GM12801 (cell line): ENCODE results near the gene SNTG2.

Experiments
- CTCF ChIP-seq: IDR thresholded peaks from one replicate; pipeline ENCODE4 v1.5.1; 2011; ENCODE audit warnings: control low read depth; ENCODE audit not compliant: insufficient read length; ENCODE audit errors: extremely low read depth

The SNTG2 gene

DNA sequence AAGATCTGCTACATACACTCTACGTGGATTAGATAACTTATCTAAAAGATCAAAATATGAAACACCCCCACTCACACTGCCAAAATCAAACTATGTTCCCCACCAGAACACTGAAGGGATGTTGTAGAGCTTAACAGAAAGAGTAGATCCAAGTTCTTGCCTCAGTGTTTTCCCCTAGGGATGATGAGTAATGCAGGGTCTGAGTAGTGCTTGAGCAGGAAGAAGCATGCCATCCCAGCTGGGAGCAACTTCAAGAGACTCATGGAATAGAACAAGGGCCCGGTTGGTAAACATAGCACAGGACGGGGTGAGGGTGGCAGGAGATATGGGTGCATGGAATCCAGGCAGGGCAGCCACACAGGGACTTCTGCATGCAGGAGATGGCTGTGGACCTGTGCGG is 74.3 kb downstream of the SNTG2 start:
- no peak for TF ChIP-seq CTCF

- TF ChIP-seq CTCF: no peak
Measured at GRCh38 chr2:1026141-1026540, 75.5 kb downstream of the SNTG2 start.

DNA sequence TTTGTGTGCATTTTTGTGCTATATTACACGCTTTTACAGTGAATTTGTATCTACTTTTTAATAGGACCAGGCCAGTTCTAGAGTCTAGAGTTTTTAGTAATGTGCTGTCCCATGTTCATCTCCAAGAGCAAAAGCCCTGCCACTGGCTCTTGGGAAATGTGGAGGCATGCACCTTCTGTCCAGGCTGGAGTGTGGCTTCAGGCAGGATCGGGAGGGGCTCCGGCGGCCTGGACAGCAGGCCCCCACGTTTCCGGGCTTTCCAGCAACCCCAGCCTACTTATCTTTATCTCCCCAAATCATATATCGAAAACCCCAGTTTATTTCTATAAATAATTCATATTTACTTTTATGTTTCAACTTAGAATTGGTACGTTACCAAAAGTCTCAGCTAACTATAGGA is 78.2 kb downstream of the SNTG2 start:
- no peak for TF ChIP-seq CTCF

- no peak for TF ChIP-seq CTCF
Measured at GRCh38 chr2:1032030-1032429, 81.4 kb downstream of the SNTG2 start.

DNA sequence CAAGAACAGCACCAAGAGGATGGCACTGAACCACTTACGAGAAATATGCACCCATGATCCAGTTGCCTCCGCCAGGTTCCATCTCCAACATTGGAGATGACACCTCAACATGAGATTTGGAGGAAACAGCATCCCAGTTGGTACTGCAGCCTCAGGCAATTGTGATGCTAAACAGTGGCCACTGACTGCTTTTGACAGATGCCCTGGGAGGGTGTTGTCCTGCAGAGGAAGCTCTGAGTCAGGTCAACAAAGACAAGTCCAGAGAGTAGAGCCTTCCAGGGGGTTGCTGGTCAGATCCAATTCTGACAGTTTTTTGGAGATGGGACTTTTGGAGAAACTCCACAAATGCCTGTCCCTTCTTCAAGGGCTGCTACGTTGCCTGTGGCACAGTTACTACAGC is 82.4 kb downstream of the SNTG2 start:
- TF ChIP-seq CTCF: no peak

DNA sequence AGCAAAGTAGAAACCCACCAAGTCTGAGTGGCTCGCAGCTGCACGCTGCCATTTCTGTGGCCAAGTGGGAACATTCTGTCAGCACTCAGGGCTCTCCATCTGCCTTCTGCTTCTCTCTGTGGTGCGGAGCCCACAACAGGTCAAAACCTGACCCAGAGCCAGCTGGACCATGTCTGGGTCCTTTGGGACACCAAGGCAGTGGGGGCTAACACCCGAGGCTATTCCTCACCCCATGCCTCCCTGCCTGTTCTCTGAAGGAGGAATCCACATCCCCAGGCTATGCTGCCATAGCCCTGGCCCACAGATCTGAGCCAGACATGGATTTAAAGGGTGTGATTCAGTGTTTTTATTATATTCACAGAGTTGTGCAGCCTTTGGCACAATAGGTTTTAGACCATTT is 86.4 kb downstream of the SNTG2 start:
- no peak for TF ChIP-seq CTCF

- TF ChIP-seq CTCF: no peak
Measured at GRCh38 chr2:1039549-1039948, 88.9 kb downstream of the SNTG2 start.

DNA sequence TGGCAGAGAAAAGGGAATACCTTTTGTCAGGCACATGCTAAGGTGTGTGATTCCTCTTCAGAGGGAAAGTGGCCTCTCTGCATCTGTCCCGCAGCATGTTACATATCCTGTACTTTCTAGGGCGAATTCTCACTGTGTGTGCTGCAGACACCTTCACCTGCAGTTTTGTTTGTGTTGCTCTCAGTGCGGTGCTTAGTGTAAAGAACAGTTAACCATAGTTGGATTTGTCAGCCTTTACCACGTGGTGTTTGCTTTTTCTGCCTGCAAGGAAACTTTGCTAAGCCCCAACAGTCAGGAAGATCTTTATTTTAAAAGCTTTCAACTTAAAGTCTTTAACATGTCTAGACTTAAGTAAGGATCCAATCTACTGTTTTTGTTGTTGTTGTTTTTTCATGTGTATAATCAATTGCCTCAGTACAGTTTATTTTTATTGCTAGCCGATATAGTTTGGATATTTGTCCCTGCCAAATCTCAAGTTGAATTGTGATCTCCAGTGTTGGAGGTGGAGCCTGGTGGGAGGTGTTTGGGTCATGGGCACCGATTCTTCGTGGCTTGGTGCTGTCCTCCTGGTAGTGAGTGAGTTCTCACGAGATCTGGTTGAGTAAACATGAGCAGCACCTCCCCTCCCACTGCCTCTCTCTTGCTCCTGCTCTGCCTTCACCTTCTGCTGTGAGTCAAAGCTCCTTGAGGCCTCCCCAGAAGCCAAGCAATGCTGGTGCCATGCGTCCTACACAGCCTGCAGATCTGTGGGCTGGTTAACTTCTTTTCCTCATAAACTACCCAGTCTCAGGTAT is 90.6 kb downstream of the SNTG2 start:
- TF ChIP-seq CTCF: no peak
